Testis (tissue), 2 donors: Measurements from ENCODE around the gene OLFM4.

Experiments
- POLR2A ChIP-seq: fragments of 450-650 bp; IDR thresholded peaks from one replicate; pipeline ENCODE4 v1.6.1; 2017; ENCODE audit warnings: antibody characterized with exemption, mild to moderate bottlenecking, moderate library complexity
- TF ChIP-seq, protein P1 (sequence below), 3 experiments: fragments of 450-650 bp in 2 of 3; fragments of 200-600 bp in 1 of 3; sonication (generic) in 1 of 3; IDR thresholded peaks; one replicate each; pipeline ENCODE4 v1.5.1; 2016 to 2019; ENCODE audit warnings: antibody characterized with exemption in 3 of 3, mild to moderate bottlenecking in 2 of 3, moderate library complexity in 1 of 3

GRCh38 chr13:53001444-53002225 lies 27.0 kb upstream of the OLFM4 start:
- TF ChIP-seq, protein P1, sequence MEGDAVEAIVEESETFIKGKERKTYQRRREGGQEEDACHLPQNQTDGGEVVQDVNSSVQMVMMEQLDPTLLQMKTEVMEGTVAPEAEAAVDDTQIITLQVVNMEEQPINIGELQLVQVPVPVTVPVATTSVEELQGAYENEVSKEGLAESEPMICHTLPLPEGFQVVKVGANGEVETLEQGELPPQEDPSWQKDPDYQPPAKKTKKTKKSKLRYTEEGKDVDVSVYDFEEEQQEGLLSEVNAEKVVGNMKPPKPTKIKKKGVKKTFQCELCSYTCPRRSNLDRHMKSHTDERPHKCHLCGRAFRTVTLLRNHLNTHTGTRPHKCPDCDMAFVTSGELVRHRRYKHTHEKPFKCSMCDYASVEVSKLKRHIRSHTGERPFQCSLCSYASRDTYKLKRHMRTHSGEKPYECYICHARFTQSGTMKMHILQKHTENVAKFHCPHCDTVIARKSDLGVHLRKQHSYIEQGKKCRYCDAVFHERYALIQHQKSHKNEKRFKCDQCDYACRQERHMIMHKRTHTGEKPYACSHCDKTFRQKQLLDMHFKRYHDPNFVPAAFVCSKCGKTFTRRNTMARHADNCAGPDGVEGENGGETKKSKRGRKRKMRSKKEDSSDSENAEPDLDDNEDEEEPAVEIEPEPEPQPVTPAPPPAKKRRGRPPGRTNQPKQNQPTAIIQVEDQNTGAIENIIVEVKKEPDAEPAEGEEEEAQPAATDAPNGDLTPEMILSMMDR (IDR thresholded peaks at IDR 0.05): no peak
- no peak for TF ChIP-seq POLR2A
